Activated naive CD8-positive, alpha-beta T cell (primary cell): Measurements from ENCODE around the gene MSH2.

Experiments
- H3K27ac Mint-ChIP-seq: one replicate; pipeline ENCODE4 v1.8.0; 2021; ENCODE audit warnings: mixed read lengths
- H3K27me3 Mint-ChIP-seq: one replicate; pipeline ENCODE4 v1.8.0; 2021; ENCODE audit warnings: mixed read lengths
- H3K36me3 Mint-ChIP-seq: one replicate; pipeline ENCODE4 v1.8.0; 2021; ENCODE audit warnings: mixed read lengths
- H3K4me1 Mint-ChIP-seq: one replicate; pipeline ENCODE4 v1.8.0; 2021; ENCODE audit warnings: low read depth, mixed read lengths
- H3K4me3 Mint-ChIP-seq: one replicate; pipeline ENCODE4 v1.8.0; 2021; ENCODE audit warnings: mild to moderate bottlenecking, mixed read lengths
- H3K9me3 Mint-ChIP-seq: one replicate; pipeline ENCODE4 v1.8.0; 2021; ENCODE audit warnings: low read depth, mixed read lengths

MSH2 gene

GRCh38 chr2:47519604-47520301 is 116.8 kb downstream of the MSH2 start:
- Mint-ChIP-seq H3K4me1 (peaks cover 14% of the 10 kb centered on the region), H3K36me3 (peaks cover 2% of the 10 kb centered on the region), H3K9me3 (no peaks in the 10 kb centered on the region), H3K4me3 (peak overlapping the region; percentile 82), H3K27ac (no peak overlapping the region), H3K27me3 (no peaks in the 10 kb centered on the region)

GRCh38 chr2:47520302-47520630 is 117.3 kb downstream of the MSH2 start:
- Mint-ChIP-seq H3K4me1 (peaks cover 14% of the 10 kb centered on the region), H3K9me3 (no peaks in the 10 kb centered on the region), H3K36me3 (peaks cover 2% of the 10 kb centered on the region), H3K4me3 (peak overlapping the region; percentile 82), H3K27me3 (no peaks in the 10 kb centered on the region), H3K27ac (peak overlapping the region; percentile 58)

DNA sequence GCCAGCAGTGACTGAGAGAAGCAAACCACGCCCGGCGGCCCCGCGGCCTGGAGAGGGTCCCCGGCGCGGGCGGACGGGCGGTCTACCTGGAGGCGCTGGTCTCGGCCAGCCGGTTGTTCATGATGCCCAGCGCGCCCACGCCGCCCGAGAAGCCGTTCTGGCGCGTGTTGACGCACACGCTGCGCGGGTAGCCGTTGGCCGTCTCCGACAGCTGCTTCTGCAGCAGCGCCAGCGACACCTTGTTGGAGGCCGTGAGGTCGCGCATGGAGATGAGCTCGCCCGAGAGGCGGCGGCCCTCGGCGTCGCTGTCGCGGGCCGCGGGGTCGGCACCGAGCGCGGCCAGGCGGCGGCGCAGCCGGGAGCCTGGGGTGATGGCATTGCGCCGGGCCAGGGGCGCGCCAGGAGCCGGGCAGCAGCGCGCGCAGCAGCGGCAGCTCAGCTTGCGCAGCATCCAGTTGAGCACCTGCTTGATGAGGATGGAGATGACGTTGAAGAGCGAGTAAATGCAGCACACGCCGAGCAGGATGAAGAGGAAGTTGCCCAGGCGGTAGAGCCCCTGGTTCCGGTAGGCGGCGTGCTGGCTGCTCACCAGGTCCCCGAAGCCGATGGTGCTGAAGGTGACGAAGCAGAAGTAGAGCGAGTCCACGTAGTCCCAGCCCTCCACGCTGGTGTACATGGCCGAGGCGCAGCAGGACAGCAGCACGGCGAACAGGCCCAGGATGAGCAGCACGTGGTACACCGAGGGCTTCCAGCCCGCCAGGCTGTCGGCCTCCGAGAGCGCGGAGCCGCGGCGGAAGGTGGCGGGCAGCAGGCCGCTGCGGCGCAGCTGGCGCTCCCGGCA is 118.1 kb downstream of the MSH2 start:
- H3K4me1 Mint-ChIP-seq: peaks cover 14% of the 10 kb centered on the region
- peak overlapping the region; percentile 94 for H3K27ac Mint-ChIP-seq
- H3K4me3 Mint-ChIP-seq: peak overlapping the region; percentile 90
- no peaks in the 10 kb centered on the region for H3K9me3 Mint-ChIP-seq
- H3K36me3 Mint-ChIP-seq: peaks cover 2% of the 10 kb centered on the region
- H3K27me3 Mint-ChIP-seq: no peaks in the 10 kb centered on the region

DNA sequence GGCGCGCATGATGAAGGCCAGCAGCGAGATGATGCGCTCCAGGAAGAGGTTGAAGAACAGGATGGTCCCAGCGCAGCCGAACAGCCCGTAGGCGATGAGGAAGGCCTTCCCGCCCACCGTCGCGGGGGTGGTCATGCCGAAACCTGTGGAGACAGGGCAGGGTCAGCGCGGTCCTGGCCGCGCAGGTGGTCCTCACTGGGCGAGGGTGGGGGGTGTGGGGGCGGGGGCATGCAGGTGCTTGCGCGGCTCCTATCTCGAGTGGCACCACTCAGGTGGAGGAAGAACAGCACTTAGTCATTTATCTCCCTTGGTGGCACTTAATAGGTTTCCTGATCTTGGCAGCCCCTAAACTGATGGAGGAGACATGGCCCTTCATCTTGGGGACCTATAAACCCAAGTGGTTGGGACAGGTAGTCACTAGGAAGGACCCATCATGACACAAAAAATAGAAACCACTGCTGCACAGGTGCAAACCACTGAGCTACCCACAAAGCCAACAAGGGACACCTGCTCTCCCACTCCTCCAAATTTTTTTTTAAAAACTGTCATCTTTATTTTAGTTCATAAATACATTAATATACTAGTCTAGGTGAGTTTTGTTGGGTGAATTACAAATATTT is 118.8 kb downstream of the MSH2 start:
- Mint-ChIP-seq H3K36me3 (peaks cover 2% of the 10 kb centered on the region), H3K27ac (peak overlapping the region; percentile 54), H3K4me3 (peak overlapping the region; percentile 90), H3K27me3 (no peaks in the 10 kb centered on the region), H3K4me1 (peaks cover 14% of the 10 kb centered on the region), H3K9me3 (no peaks in the 10 kb centered on the region)

GRCh38 chr2:47525167-47525566 is 122.2 kb downstream of the MSH2 start:
- Mint-ChIP-seq H3K4me1 (peaks cover 11% of the 10 kb centered on the region), H3K4me3 (no peak overlapping the region), H3K27me3 (no peaks in the 10 kb centered on the region), H3K9me3 (no peaks in the 10 kb centered on the region), H3K27ac (no peak overlapping the region), H3K36me3 (peaks cover 2% of the 10 kb centered on the region)

- Mint-ChIP-seq H3K27ac (no peak overlapping the region), H3K4me1 (no peaks in the 10 kb centered on the region), H3K9me3 (no peaks in the 10 kb centered on the region), H3K36me3 (peaks cover 2% of the 10 kb centered on the region), H3K4me3 (no peak overlapping the region), H3K27me3 (no peaks in the 10 kb centered on the region)
These were observed 125.5 kb downstream of the MSH2 start for GRCh38 chr2:47528455-47528854.

GRCh38 chr2:47528874-47529273 is 125.9 kb downstream of the MSH2 start:
- Mint-ChIP-seq H3K27ac (no peak overlapping the region), H3K36me3 (peaks cover 1% of the 10 kb centered on the region), H3K4me3 (no peak overlapping the region), H3K4me1 (no peaks in the 10 kb centered on the region), H3K9me3 (no peaks in the 10 kb centered on the region), H3K27me3 (no peaks in the 10 kb centered on the region)

DNA sequence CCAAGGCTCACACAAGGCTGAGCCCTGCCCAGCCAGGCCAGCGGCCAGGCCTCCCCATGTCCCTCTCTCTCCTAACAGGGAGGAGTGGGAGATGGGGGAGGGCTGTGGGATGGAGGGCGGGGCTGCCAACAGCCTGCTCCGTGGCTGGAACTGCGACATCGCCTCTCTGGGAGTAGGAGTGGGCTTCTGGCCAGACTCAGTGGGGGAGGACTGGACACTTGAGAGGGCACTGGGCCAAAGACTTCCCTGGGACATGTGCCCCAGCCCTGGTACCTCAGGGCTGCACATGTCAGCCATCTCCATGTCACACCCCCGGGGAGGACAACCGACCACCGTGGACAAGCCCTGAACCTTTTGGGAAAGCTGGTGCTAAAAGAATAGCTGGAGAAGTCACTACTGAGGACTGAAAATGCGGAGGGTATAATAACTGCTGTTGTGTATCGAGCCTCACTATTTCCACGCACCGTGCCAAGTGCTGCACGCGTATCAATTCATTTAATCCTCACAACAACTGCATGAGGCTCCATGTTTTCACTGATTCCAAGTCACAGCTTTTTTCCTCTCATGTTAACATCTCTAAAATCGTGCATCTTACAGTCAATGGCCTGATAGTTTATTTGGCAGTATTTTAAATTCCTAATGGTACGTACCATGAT is 127.3 kb downstream of the MSH2 start:
- Mint-ChIP-seq H3K27me3 (no peaks in the 10 kb centered on the region), H3K27ac (no peak overlapping the region), H3K4me1 (no peaks in the 10 kb centered on the region), H3K36me3 (no peaks in the 10 kb centered on the region), H3K4me3 (no peak overlapping the region), H3K9me3 (no peaks in the 10 kb centered on the region)

DNA sequence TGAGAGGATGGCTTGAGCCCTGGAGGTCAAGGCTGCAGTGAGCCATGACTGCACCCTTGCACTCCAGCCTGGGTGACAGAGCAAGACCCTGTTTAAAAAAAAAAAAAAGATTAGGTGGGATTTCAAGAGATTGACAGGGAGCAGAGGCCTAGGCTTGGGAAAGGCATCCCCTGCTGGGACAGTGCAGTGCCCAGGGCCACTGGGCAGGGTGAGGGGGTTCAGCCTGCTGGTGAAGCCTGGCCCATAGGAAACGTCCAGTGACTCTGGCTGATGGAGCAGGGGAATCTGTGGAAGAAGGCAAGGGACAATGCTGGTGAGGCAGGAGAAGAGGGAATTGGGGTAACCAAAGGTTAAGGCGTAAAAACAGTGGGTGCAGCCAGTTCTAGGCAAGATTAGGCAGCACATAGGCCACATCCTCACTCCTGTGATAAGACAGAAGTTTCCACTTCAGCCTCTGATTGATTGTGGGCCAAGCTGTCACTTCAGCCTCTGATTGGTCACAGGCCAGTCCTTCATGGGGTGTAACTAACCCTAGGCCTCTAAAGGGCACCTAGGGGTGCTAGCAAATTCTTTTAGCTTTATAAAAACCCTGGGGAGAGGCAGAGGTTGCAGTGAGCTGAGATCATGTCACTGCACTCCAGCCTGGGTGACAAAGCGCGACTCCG is 128.6 kb downstream of the MSH2 start:
- Mint-ChIP-seq H3K27ac (no peak overlapping the region), H3K4me3 (no peak overlapping the region), H3K4me1 (no peaks in the 10 kb centered on the region), H3K36me3 (peaks cover 4% of the 10 kb centered on the region), H3K9me3 (no peaks in the 10 kb centered on the region), H3K27me3 (no peaks in the 10 kb centered on the region)
